Adrenal gland (tissue), 5 donors: ENCODE measurements around the gene CCDC183.

Experiments
- POLR2A ChIP-seq, 2 donors: fragments of 450-650 bp; IDR thresholded peaks; one replicate each; pipeline ENCODE4 v1.6.1; 2017; ENCODE audit warnings: antibody characterized with exemption in 2 of 2, mild to moderate bottlenecking in 2 of 2, moderate library complexity in 1 of 2
- TF ChIP-seq, protein P1 (sequence below), 6 experiments: fragments of 450-650 bp in 4 of 6; fragments of 200-600 bp in 2 of 6; sonication (generic) in 1 of 6; IDR thresholded peaks; 1 replicate in 5 of 6; 2 replicates in 1 of 6; pipeline versions ENCODE4 v1.5.1 to v1.8.0; 2016 to 2021; ENCODE audit warnings: antibody characterized with exemption in 6 of 6, mild to moderate bottlenecking in 2 of 6, moderate library complexity in 1 of 6
- donor health status: DM: no; HTN: no; CAD: no.

DNA sequence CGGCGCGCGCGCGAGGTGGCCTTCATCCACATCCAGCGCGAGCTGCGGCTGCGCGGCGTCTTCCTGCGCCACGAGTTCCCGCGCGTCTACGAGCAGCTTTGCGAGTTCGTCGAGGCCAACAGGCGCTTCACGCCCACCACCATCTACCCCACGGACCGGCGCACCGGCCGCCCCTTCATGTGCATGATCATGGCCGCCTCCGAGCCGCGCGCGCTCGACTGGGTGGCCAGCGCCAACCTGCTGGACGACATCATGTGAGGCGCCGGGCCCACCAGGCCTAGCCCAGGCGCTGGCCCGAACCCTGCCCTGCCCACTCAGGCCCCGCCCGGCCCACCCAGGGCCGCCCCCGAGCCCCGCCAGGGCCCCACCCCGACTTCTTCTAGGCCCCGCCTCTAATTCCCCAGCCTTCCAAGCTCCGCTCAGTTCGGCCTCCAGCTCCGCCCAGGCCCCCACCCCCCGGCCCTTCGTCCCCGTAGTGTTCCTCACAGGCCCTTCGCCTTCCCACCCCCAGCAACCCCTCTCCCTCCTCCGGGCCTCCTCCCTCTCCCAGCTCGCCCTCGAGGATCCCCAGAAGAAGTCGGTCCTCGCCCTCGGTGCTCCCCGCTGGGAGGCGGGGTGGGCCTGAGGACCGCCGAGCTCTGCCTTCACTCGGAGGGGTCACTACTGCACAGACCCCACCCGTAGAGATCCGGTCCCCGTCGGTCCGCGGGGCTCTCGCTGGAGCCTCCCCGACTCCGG, 51.1 kb downstream of the CCDC183 start:
- TF ChIP-seq, protein P1, sequence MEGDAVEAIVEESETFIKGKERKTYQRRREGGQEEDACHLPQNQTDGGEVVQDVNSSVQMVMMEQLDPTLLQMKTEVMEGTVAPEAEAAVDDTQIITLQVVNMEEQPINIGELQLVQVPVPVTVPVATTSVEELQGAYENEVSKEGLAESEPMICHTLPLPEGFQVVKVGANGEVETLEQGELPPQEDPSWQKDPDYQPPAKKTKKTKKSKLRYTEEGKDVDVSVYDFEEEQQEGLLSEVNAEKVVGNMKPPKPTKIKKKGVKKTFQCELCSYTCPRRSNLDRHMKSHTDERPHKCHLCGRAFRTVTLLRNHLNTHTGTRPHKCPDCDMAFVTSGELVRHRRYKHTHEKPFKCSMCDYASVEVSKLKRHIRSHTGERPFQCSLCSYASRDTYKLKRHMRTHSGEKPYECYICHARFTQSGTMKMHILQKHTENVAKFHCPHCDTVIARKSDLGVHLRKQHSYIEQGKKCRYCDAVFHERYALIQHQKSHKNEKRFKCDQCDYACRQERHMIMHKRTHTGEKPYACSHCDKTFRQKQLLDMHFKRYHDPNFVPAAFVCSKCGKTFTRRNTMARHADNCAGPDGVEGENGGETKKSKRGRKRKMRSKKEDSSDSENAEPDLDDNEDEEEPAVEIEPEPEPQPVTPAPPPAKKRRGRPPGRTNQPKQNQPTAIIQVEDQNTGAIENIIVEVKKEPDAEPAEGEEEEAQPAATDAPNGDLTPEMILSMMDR (IDR thresholded peaks at IDR 0.05), result no peak
- no peak for TF ChIP-seq POLR2A (IDR thresholded peaks at IDR 0.05)
